Breast epithelium (tissue), 3 donors: ENCODE measurements around the gene LIPI.

Source experiments
- POLR2AphosphoS5 ChIP-seq, 3 donors: sonication (generic); formaldehyde crosslinking; IDR thresholded peaks; one replicate each; pipeline ENCODE4 v1.6.1; 2017; ENCODE audit warnings: antibody characterized with exemption in 3 of 3
- TF ChIP-seq, protein P1 (sequence below), 3 donors: fragments of 450-650 bp; IDR thresholded peaks; one replicate each; pipeline ENCODE4 v1.5.1; 2016 to 2017; ENCODE audit warnings: antibody characterized with exemption in 3 of 3, mild to moderate bottlenecking in 3 of 3, moderate library complexity in 3 of 3

DNA sequence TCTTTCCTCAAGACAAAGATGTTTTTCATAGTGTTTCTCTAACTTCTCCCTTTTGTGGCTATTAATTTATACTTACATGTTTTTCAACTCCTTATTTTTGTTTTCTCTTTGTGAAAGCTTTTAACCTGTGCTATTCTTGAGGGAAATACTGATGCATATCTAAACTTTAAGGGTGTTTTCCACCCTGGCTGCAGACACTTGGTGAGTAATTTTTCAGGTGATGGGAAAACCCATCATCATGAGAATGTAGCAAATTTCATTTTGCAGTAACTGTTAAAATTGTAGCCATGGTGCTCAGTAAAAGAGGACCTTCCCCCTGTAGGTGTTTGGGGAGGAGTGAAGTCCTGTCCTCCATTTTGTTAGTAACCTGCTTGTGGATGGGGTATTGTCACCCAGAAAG is 124.2 kb downstream of the LIPI start:
- TF ChIP-seq, protein P1, sequence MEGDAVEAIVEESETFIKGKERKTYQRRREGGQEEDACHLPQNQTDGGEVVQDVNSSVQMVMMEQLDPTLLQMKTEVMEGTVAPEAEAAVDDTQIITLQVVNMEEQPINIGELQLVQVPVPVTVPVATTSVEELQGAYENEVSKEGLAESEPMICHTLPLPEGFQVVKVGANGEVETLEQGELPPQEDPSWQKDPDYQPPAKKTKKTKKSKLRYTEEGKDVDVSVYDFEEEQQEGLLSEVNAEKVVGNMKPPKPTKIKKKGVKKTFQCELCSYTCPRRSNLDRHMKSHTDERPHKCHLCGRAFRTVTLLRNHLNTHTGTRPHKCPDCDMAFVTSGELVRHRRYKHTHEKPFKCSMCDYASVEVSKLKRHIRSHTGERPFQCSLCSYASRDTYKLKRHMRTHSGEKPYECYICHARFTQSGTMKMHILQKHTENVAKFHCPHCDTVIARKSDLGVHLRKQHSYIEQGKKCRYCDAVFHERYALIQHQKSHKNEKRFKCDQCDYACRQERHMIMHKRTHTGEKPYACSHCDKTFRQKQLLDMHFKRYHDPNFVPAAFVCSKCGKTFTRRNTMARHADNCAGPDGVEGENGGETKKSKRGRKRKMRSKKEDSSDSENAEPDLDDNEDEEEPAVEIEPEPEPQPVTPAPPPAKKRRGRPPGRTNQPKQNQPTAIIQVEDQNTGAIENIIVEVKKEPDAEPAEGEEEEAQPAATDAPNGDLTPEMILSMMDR (IDR thresholded peaks at IDR 0.05): no peak
- no peak for TF ChIP-seq POLR2AphosphoS5 (IDR thresholded peaks at IDR 0.05)
